HepG2 (cell line): ENCODE results near the gene WIPF3. TPM values are rescaled to one million over a fixed set of nuclear protein-coding genes. Genes with fewer than 3 reads are reported as not detected.

Experiments
- ATAC-seq: fragments of 200-7000 bp; cut with Tn5 transposase; 3 replicates; pipeline ENCODE4 v1.9.1; 2020; ENCODE audit warnings: mild to moderate bottlenecking, moderate library complexity
- BruUV-seq: library from RNA; stranded (reverse); fragments of 400-500 nt; replicated peaks from 2 replicates; lab custom pipeline; 2021; lab: Mats Ljungman, UMichigan
- CTCF ChIA-PET: fragments of 300-600 bp; formaldehyde crosslinking; extraction: SDS; loops from one replicate; lab custom pipeline; 2021; ENCODE audit warnings: low total read pairs, inconsistent platforms, low intra/inter-chr PET ratio; lab: Yijun Ruan, JAX
- POLR2A ChIA-PET: fragments of 350-600 bp; sonication (Branson Sonifier 250); formaldehyde crosslinking; loops from one replicate; lab custom pipeline; 2020; ENCODE audit warnings: antibody characterized with exemption, inconsistent platforms; lab: Yijun Ruan, JAX
- DNase-seq: peaks from one replicate; pipeline ENCODE4 v3.0.0-alpha.2; 2015; ENCODE audit warnings: low spot score
- FAIRE-seq: peaks from 3 replicates; lab custom pipeline; 2011; peaks lifted over from hg19 to GRCh38; lab: Jason Lieb, UNC
- H2AFZ ChIP-seq: one replicate; pipeline ENCODE4 v1.6.1; 2011; ENCODE audit warnings: low read length, inconsistent platforms
- H3K27ac ChIP-seq: fragments of 300-600 bp; 3 replicates; pipeline ENCODE4 v1.8.0; 2011; ENCODE audit warnings: mixed run types, mild to moderate bottlenecking, mixed read lengths, low read length, inconsistent platforms; ENCODE audit not compliant: insufficient read depth; ENCODE audit errors: extremely low read length
- H3K27me3 ChIP-seq, 2 experiments: fragments of 200-600 bp in 1 of 2; 2 replicates in 1 of 2; 3 replicates in 1 of 2; pipeline versions ENCODE4 v1.6.0 to v1.8.0; 2011; ENCODE audit warnings: low read length in 2 of 2, mild to moderate bottlenecking in 2 of 2, moderate library complexity in 2 of 2, inconsistent platforms in 1 of 2; ENCODE audit not compliant: insufficient read depth in 2 of 2, control insufficient read depth in 1 of 2
- H3K36me3 ChIP-seq, 2 experiments: fragments of 200-600 bp in 1 of 2; replicated peaks in 1 of 2; 2 replicates in 1 of 2; 3 replicates in 1 of 2; pipeline versions ENCODE4 v1.5.1 to v1.8.0; 2011; ENCODE audit warnings: low read length in 2 of 2, inconsistent platforms in 1 of 2; ENCODE audit not compliant: insufficient read depth in 2 of 2, control insufficient read depth in 1 of 2
- H3K4me1 ChIP-seq: 2 replicates; pipeline ENCODE4 v1.5.1; 2012; ENCODE audit warnings: low read length, inconsistent platforms; ENCODE audit not compliant: insufficient read depth
- H3K4me2 ChIP-seq: 2 replicates; pipeline ENCODE4 v1.6.0; 2011; ENCODE audit warnings: low read depth, low read length, inconsistent platforms
- H3K4me3 ChIP-seq, 3 experiments: fragments of 200-600 bp in 1 of 3; sonication (generic), shearing (Covaris generic) in 1 of 3; replicated peaks in 1 of 3; 2 replicates each; pipeline ENCODE4 v1.5.1; 2011 to 2016; ENCODE audit warnings: low read length in 3 of 3, inconsistent platforms in 2 of 3, low read depth in 2 of 3, mild to moderate bottlenecking in 2 of 3, control low read depth in 1 of 3, mixed read lengths in 1 of 3; ENCODE audit not compliant: insufficient read depth in 1 of 3
- H3K79me2 ChIP-seq: one replicate; pipeline ENCODE4 v1.6.1; 2011; ENCODE audit warnings: low read length, inconsistent platforms; ENCODE audit not compliant: insufficient read depth
- H3K9ac ChIP-seq: 2 replicates; pipeline ENCODE4 v1.6.0; 2011; ENCODE audit warnings: mild to moderate bottlenecking, low read depth, low read length, inconsistent platforms; ENCODE audit not compliant: insufficient read depth
- H3K9me3 ChIP-seq: 2 replicates; pipeline ENCODE4 v1.5.1; 2012; ENCODE audit warnings: mild to moderate bottlenecking, low read length
- H4K20me1 ChIP-seq: 2 replicates; pipeline ENCODE4 v1.6.0; 2011; ENCODE audit warnings: inconsistent platforms, mild to moderate bottlenecking, low read length, moderate library complexity; ENCODE audit not compliant: insufficient read depth
- ATF7-NPFF ChIP-seq: sonication (generic); formaldehyde crosslinking; IDR thresholded peaks from 2 replicates; pipeline ENCODE4 v1.8.1; 2023; ENCODE audit warnings: mild to moderate bottlenecking, low read depth, missing genetic modification reagents, moderate library complexity
- CCDC6 ChIP-seq: sonication (generic); formaldehyde crosslinking; IDR thresholded peaks from 2 replicates; pipeline ENCODE4 v1.8.1; 2022; ENCODE audit warnings: mild to moderate bottlenecking, missing genetic modification reagents, moderate library complexity
- CSRNP1 ChIP-seq: sonication (generic); formaldehyde crosslinking; IDR thresholded peaks from 2 replicates; pipeline ENCODE4 v1.8.1; 2023; ENCODE audit warnings: mild to moderate bottlenecking, missing genetic modification reagents
- DBP ChIP-seq: sonication (generic); formaldehyde crosslinking; IDR thresholded peaks from 2 replicates; pipeline ENCODE4 v1.4.0; 2020; ENCODE audit warnings: missing genetic modification reagents; ENCODE audit errors: not compliant biosample characterization
- DRAP1 ChIP-seq: IDR thresholded peaks from 2 replicates; pipeline ENCODE4 v1.6.1; 2016; ENCODE audit warnings: missing genetic modification reagents, missing compliant biosample characterization
- KDM6A ChIP-seq: IDR thresholded peaks from 2 replicates; pipeline ENCODE4 v1.6.1; 2016; ENCODE audit warnings: low read depth
- KLF6 ChIP-seq: IDR thresholded peaks from 2 replicates; pipeline ENCODE4 v1.8.0; 2016; ENCODE audit warnings: missing biosample characterization, missing genetic modification reagents
- REL ChIP-seq: sonication (generic); formaldehyde crosslinking; conservative IDR thresholded peaks from 2 replicates; pipeline ENCODE4 v1.8.0; 2022; ENCODE audit warnings: mild to moderate bottlenecking, missing genetic modification reagents, moderate library complexity
- ZNF503 ChIP-seq: sonication (generic); formaldehyde crosslinking; IDR thresholded peaks from 2 replicates; pipeline ENCODE4 v1.4.0; 2020; ENCODE audit warnings: missing genetic modification reagents
- ZNF572 ChIP-seq: sonication (generic); formaldehyde crosslinking; IDR thresholded peaks from 2 replicates; pipeline ENCODE4 v1.5.1; 2020; ENCODE audit warnings: mild to moderate bottlenecking, missing genetic modification reagents
- ZNF574 ChIP-seq: sonication (generic); formaldehyde crosslinking; IDR thresholded peaks from 2 replicates; pipeline ENCODE4 v1.4.0; 2020; ENCODE audit warnings: missing genetic modification reagents
- ZNF597 ChIP-seq: sonication (generic); formaldehyde crosslinking; IDR thresholded peaks from 2 replicates; pipeline ENCODE4 v1.5.0; 2020; ENCODE audit warnings: missing genetic modification reagents
- ZNF839 ChIP-seq: sonication (generic); formaldehyde crosslinking; IDR thresholded peaks from 2 replicates; pipeline ENCODE4 v1.4.0; 2020; ENCODE audit warnings: missing genetic modification reagents, mild to moderate bottlenecking, borderline replicate concordance
- WGBS: methylation state at CpG from one replicate; pipeline ENCODE4 v1.1.6; 2017; ENCODE audit warnings: low lambda C conversion rate; 5-methylcytosine and 5-hydroxymethylcytosine counted together
- in situ Hi-C: cut with HindIII; loops from 2 replicates; pipeline ENCODE4 v1.10.0; 2017; ENCODE audit warnings: low pct_unique_long_range_greater_than_20kb; ENCODE audit not compliant: extremely low pct_ligation_motif_present
- intact Hi-C: fragments of 100-400 bp; cut with micrococcal nuclease; formaldehyde crosslinking; loops from one replicate; pipeline ENCODE4 v1.10.0; 2022; ENCODE audit not compliant: unreplicated experiment
- polyA plus RNA-seq, 8 experiments: library from polyadenylated mRNA; depleted of rRNA in 3 of 8; stranded (reverse) in 7 of 8; unstranded in 1 of 8; fragments of >200 nt; fragmentation: Illumina TruSeq in 4 of 8; extraction: Trizol in 4 of 8; gene quantifications; 2 replicates each; pipeline versions ENCODE4 v1.2.1 to v1.2.3, GENCODE V29; 2011 to 2016; ENCODE audit warnings: low read depth in 4 of 8, missing spikeins in 1 of 8, mixed read lengths in 1 of 8; ENCODE audit not compliant: insufficient read depth in 1 of 8
- total RNA-seq, 5 experiments: library from RNA; depleted of rRNA; stranded (reverse); fragments of >200 nt; fragmentation: Illumina TruSeq; extraction: Trizol; gene quantifications; 2 replicates each; pipeline ENCODE4 v1.2.3, GENCODE V29; 2016; ENCODE audit warnings: low read depth in 1 of 5

WIPF3 gene
- total and polyA plus RNA-seq, 2 of the 13 experiments (the other 11 are each of a cell fraction or from before 2014, with no cell fraction given), result 0.03 TPM; not detected in 1

- Histone ChIP-seq H3K4me2 (no peak overlapping the region), H3K36me3 (no peaks in the 10 kb centered on the region), H3K79me2 (no peaks in the 10 kb centered on the region), H2AFZ (no peak overlapping the region), H3K27me3 (peaks cover 0 to 3% of the 10 kb centered on the region in 2 experiments; a peak in 4 of 5 replicates), H3K4me3 (no peak overlapping the region), H3K9me3 (no peaks in the 10 kb centered on the region), H4K20me1 (no peaks in the 10 kb centered on the region), H3K9ac (no peak overlapping the region), H3K27ac (no peak overlapping the region), H3K4me1 (peaks cover 9% of the 10 kb centered on the region)
- POLR2A ChIA-PET, result no interaction called here
- ATAC-seq (no peak; the same call in 2 of the 3 replicates), FAIRE-seq (no peak), DNase-seq (no peak)
- BruUV-seq, result no TSS peak
- CTCF ChIA-PET, result no interaction called here
- intact Hi-C loops (no loop called here), in situ Hi-C loops (no loop called here)
- WGBS, result 29% methylated on average over 7 of the region's 7 CpGs
- TF ChIP-seq REL (CRISPR knock-in tag), result no peak
- no peak for TF ChIP-seq KDM6A (CRISPR knock-in tag)
- no peak for TF ChIP-seq ZNF503 (CRISPR knock-in tag)
- TF ChIP-seq CSRNP1 (CRISPR knock-in tag), result no peak
- TF ChIP-seq ZNF572, result no peak
- no peak for TF ChIP-seq DRAP1 (CRISPR knock-in tag)
- no peak for TF ChIP-seq ZNF839 (CRISPR knock-in tag)
- no peak for TF ChIP-seq DBP (CRISPR knock-in tag)
- TF ChIP-seq CCDC6, result no peak
- no peak for TF ChIP-seq ZNF574 (CRISPR knock-in tag)
- no peak for TF ChIP-seq ATF7-NPFF (CRISPR knock-in tag)
- no peak for TF ChIP-seq ZNF597
- no peak for TF ChIP-seq KLF6
These were observed 9.0 kb upstream of the WIPF3 start for GRCh38 chr7:29797112-29797944.
